GM12878 (cell line): ENCODE measurements around the gene MST1. TPM values are rescaled to one million over a fixed set of nuclear protein-coding genes. Genes with fewer than 3 reads are reported as not detected.

ENCODE experiments used
- ATAC-seq: fragments of 200-7000 bp; cut with Tn5 transposase; 3 replicates; pipeline ENCODE4 v1.9.1; 2020; ENCODE audit warnings: mild to moderate bottlenecking, moderate library complexity
- BruUV-seq: library from RNA; stranded (reverse); fragments of 400-500 nt; replicated peaks from 2 replicates; lab custom pipeline; 2021; lab: Mats Ljungman, UMichigan
- CTCF ChIA-PET: fragments of 300-600 bp; sonication (Branson Sonifier 250); formaldehyde crosslinking; extraction: SDS; loops from one replicate; lab custom pipeline; 2021; ENCODE audit warnings: inconsistent platforms; lab: Yijun Ruan, JAX
- POLR2A ChIA-PET: fragments of 350-600 bp; formaldehyde crosslinking; extraction: SDS; loops from one replicate; lab custom pipeline; 2021; ENCODE audit warnings: inconsistent platforms; lab: Charles Lee
- RAD21 ChIA-PET: fragments of 300-600 bp; sonication (Branson Sonifier 250); formaldehyde crosslinking; loops from one replicate; lab custom pipeline; 2023; ENCODE audit warnings: antibody characterized with exemption; ENCODE audit not compliant: unreplicated experiment; lab: Charles Lee
- SMC1A ChIA-PET: fragments of 300-600 bp; sonication (Branson Sonifier 250); formaldehyde crosslinking; loops from one replicate; lab custom pipeline; 2023; ENCODE audit not compliant: unreplicated experiment, uncharacterized antibody; lab: Charles Lee
- DNase-seq: peaks from one replicate; pipeline ENCODE4 v3.0.0-alpha.2; 2011; ENCODE audit warnings: low read depth, low spot score
- FAIRE-seq: peaks from 3 replicates; lab custom pipeline; 2011; peaks lifted over from hg19 to GRCh38; lab: Jason Lieb, UNC
- H2AFZ ChIP-seq: 2 replicates; pipeline ENCODE4 v1.6.0; 2011; ENCODE audit warnings: low read depth, low read length, control low read depth; ENCODE audit not compliant: control insufficient read depth
- H3K27ac ChIP-seq: 2 replicates; pipeline ENCODE4 v1.5.1; 2011; ENCODE audit warnings: control low read depth; ENCODE audit not compliant: control insufficient read depth, insufficient read depth
- H3K27me3 ChIP-seq, 2 experiments: replicated peaks in 1 of 2; 2 replicates each; pipeline versions ENCODE4 v1.6.0 to v1.6.1; 2011; ENCODE audit warnings: low read length in 1 of 2; ENCODE audit not compliant: control insufficient read depth in 2 of 2, insufficient read depth in 2 of 2
- H3K36me3 ChIP-seq, 2 experiments: 2 replicates each; pipeline ENCODE4 v1.5.1; 2011; ENCODE audit warnings: low read length in 1 of 2; ENCODE audit not compliant: control insufficient read depth in 2 of 2, insufficient read depth in 2 of 2
- H3K4me1 ChIP-seq: 2 replicates; pipeline ENCODE4 v1.6.1; 2011; ENCODE audit warnings: mild to moderate bottlenecking, low read length, moderate library complexity, mixed read lengths; ENCODE audit not compliant: control insufficient read depth, insufficient read depth
- H3K4me2 ChIP-seq: 2 replicates; pipeline ENCODE4 v1.6.0; 2011; ENCODE audit warnings: control low read depth; ENCODE audit not compliant: control insufficient read depth, insufficient read depth
- H3K4me3 ChIP-seq: fragments of 200-600 bp; sonication (generic); 2 replicates; pipeline ENCODE4 v1.5.1; 2016
- H3K79me2 ChIP-seq: 2 replicates; pipeline ENCODE4 v1.6.0; 2011; ENCODE audit warnings: low read length; ENCODE audit not compliant: control insufficient read depth, insufficient read depth
- H3K9ac ChIP-seq: 2 replicates; pipeline ENCODE4 v1.8.0; 2011; ENCODE audit warnings: low read length, control low read depth, mixed read lengths; ENCODE audit not compliant: control insufficient read depth, insufficient read depth
- H3K9me3 ChIP-seq: replicated peaks from 3 replicates; pipeline ENCODE4 v1.5.1; 2011; ENCODE audit warnings: mild to moderate bottlenecking, low read length; ENCODE audit not compliant: control insufficient read depth, insufficient read depth
- H4K20me1 ChIP-seq: 2 replicates; pipeline ENCODE4 v1.6.0; 2011; ENCODE audit not compliant: control insufficient read depth, insufficient read depth
- CHD4 ChIP-seq: fragments of 200-600 bp; sonication (generic); IDR thresholded peaks from 2 replicates; pipeline ENCODE4 v1.6.1; 2016; ENCODE audit warnings: mild to moderate bottlenecking
- EGR1 ChIP-seq, 2 experiments: IDR thresholded peaks; 1 replicate in 1 of 2; 2 replicates in 1 of 2; pipeline ENCODE4 v1.6.1; 2011 to 2012; ENCODE audit warnings: low read depth in 2 of 2, low read length in 2 of 2, borderline replicate concordance in 1 of 2, mild to moderate bottlenecking in 1 of 2, moderate library complexity in 1 of 2
- HDGF ChIP-seq: fragments of 450-650 bp; IDR thresholded peaks from 2 replicates; pipeline ENCODE4 v1.6.1; 2016; ENCODE audit warnings: antibody characterized with exemption
- KDM1A ChIP-seq: fragments of 200-600 bp; sonication (generic); IDR thresholded peaks from 2 replicates; pipeline ENCODE4 v1.6.1; 2016; ENCODE audit warnings: borderline replicate concordance
- NFXL1 ChIP-seq: fragments of 450-650 bp; IDR thresholded peaks from 2 replicates; pipeline ENCODE4 v1.6.1; 2017; ENCODE audit warnings: antibody characterized with exemption, mild to moderate bottlenecking, borderline replicate concordance
- PAX8 ChIP-seq: fragments of 450-650 bp; IDR thresholded peaks from 2 replicates; pipeline ENCODE4 v1.6.1; 2017; ENCODE audit warnings: mild to moderate bottlenecking, moderate library complexity
- PML ChIP-seq: IDR thresholded peaks from 2 replicates; pipeline ENCODE4 v1.6.1; 2012; ENCODE audit warnings: low read length, inconsistent platforms
- POLR2A ChIP-seq: IDR thresholded peaks from 2 replicates; pipeline ENCODE4 v1.6.1; 2011; ENCODE audit warnings: low read depth, mild to moderate bottlenecking, low read length
- RAD21 ChIP-seq: IDR thresholded peaks from 2 replicates; pipeline ENCODE4 v1.6.1; 2011; ENCODE audit warnings: mild to moderate bottlenecking, low read depth, low read length, moderate library complexity; ENCODE audit not compliant: insufficient read depth
- RAD51 ChIP-seq: fragments of 450-650 bp; IDR thresholded peaks from 2 replicates; pipeline ENCODE4 v1.6.1; 2016; ENCODE audit warnings: moderate library complexity, mild to moderate bottlenecking, inconsistent platforms
- SIN3A ChIP-seq: IDR thresholded peaks from 2 replicates; pipeline ENCODE4 v1.6.1; 2012; ENCODE audit warnings: low read depth, low read length, improper control_type of control experiment
- STAT1 ChIP-seq: fragments of 450-650 bp; conservative IDR thresholded peaks from 2 replicates; pipeline ENCODE4 v1.6.1; 2014; ENCODE audit warnings: antibody characterized with exemption, mild to moderate bottlenecking
- TARDBP ChIP-seq: IDR thresholded peaks from 2 replicates; pipeline ENCODE4 v1.6.1; 2016; ENCODE audit warnings: borderline replicate concordance
- TCF12 ChIP-seq: IDR thresholded peaks from 2 replicates; pipeline ENCODE4 v1.6.1; 2011; ENCODE audit warnings: low read depth, mild to moderate bottlenecking, low read length
- ZNF207 ChIP-seq: fragments of 450-650 bp; IDR thresholded peaks from 2 replicates; pipeline ENCODE4 v1.6.1; 2014; ENCODE audit warnings: antibody characterized with exemption, mild to moderate bottlenecking, borderline replicate concordance
- WGBS: methylation state at CpG from one replicate; pipeline ENCODE4 v1.1.6; 2016; ENCODE audit warnings: low lambda C conversion rate; ENCODE audit not compliant: insufficient replicate concordance, insufficient coverage; ENCODE audit errors: missing lambda C conversion rate; 5-methylcytosine and 5-hydroxymethylcytosine counted together
- in situ Hi-C: fragments of 300-500 bp; cut with MboI; formaldehyde crosslinking; loops from 9 replicates; pipeline ENCODE4 v1.14.3; 2018; ENCODE audit warnings: mixed read lengths
- intact Hi-C: fragments of 100-400 bp; cut with micrococcal nuclease; formaldehyde crosslinking; loops from one replicate; pipeline ENCODE4 v1.14.2; 2022; ENCODE audit not compliant: unreplicated experiment
- polyA plus RNA-seq, 11 experiments: library from polyadenylated mRNA; depleted of rRNA in 4 of 11; unstranded in 6 of 11; stranded (reverse) in 5 of 11; fragments of >200 nt; fragmentation: Nextera tagmentation in 4 of 11; fragmentation: Illumina TruSeq in 1 of 11; extraction: Ambion mirVana in 4 of 11; extraction: Trizol in 1 of 11; gene quantifications; 1 replicate in 1 of 11; 2 replicates in 10 of 11; pipeline versions ENCODE4 v1.2.1 to v1.2.3, GENCODE V29; 2011 to 2016; ENCODE audit warnings: inconsistent platforms in 2 of 11, missing spikeins in 2 of 11, low read depth in 1 of 11
- total RNA-seq, 4 experiments: library from RNA; depleted of rRNA in 3 of 4; stranded (reverse); fragments of >200 nt in 3 of 4; fragmentation: Illumina TruSeq in 1 of 4; extraction: Trizol in 1 of 4; gene quantifications; 2 replicates each; pipeline versions ENCODE4 v1.2.1 to v1.2.3, GENCODE V29; 2013 to 2021
- TF ChIP-seq, protein P1 (sequence below): IDR thresholded peaks from 2 replicates; pipeline ENCODE4 v1.6.1; 2012; ENCODE audit warnings: mild to moderate bottlenecking, low read depth, low read length
- TF ChIP-seq, protein P2 (sequence below): IDR thresholded peaks from 2 replicates; pipeline ENCODE4 v1.6.1; 2011; ENCODE audit warnings: low read depth, low read length, improper control_type of control experiment, borderline replicate concordance
- TF ChIP-seq, protein P3 (sequence below): fragments of 450-650 bp; IDR thresholded peaks from 2 replicates; pipeline ENCODE4 v1.6.1; 2017; ENCODE audit warnings: mild to moderate bottlenecking, moderate library complexity

The MST1 gene
- total and polyA plus RNA-seq, 10 of the 15 experiments (the other 5 are each of a cell fraction or from before 2014, with no cell fraction given): 1.2 to 25.5 (median 4.1) TPM

DNA sequence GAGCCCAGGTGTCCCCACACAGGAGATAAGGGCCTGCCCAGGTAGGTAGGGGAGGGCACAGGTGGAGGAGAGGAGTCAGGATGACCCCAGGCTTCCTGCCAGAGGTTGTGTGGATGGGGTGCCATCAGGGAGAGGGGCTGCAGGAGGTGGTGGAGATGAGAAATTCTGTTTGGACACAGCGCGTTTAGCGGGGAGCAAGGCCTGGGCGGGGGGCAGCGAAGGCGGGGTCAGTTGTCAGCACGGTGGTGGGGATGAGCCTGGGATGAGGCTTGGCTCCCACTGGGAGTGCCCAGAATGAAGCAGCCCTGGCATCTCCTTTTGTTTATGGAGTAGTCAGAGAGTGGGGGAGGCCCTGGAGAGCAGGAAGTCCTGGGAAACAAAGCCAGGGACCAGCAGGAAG, 14.7 kb upstream of the MST1 start:
- RAD21 ChIA-PET: interaction anchor here (1.0 kb wide), 1 partner anchor 135 kb away, joined by 3 read pairs; no protein-coding TSS in a partner anchor
- no peaks in the 10 kb centered on the region for H3K4me1 ChIP-seq
- no peaks in the 10 kb centered on the region for H3K27me3 ChIP-seq
- H3K27ac ChIP-seq: no peak overlapping the region
- peaks cover 0 to 5% of the 10 kb centered on the region in 2 experiments; a peak in 3 of 4 replicates for H3K36me3 ChIP-seq
- no peak overlapping the region for H3K4me2 ChIP-seq
- no peaks in the 10 kb centered on the region for H3K9me3 ChIP-seq
- CTCF ChIA-PET: interaction anchor here (0.6 to 4.6 kb wide), 7 partner anchors 65 to 164 kb away, joined by 3 to 19 read pairs (median 3); no protein-coding TSS in a partner anchor
- H4K20me1 ChIP-seq: no peaks in the 10 kb centered on the region
- ATAC-seq (no peak), FAIRE-seq (no peak), DNase-seq (no peak)
- no peak overlapping the region for H3K4me3 ChIP-seq
- no peak for TF ChIP-seq NFXL1
- no peak for TF ChIP-seq TARDBP
- TF ChIP-seq, protein P1, sequence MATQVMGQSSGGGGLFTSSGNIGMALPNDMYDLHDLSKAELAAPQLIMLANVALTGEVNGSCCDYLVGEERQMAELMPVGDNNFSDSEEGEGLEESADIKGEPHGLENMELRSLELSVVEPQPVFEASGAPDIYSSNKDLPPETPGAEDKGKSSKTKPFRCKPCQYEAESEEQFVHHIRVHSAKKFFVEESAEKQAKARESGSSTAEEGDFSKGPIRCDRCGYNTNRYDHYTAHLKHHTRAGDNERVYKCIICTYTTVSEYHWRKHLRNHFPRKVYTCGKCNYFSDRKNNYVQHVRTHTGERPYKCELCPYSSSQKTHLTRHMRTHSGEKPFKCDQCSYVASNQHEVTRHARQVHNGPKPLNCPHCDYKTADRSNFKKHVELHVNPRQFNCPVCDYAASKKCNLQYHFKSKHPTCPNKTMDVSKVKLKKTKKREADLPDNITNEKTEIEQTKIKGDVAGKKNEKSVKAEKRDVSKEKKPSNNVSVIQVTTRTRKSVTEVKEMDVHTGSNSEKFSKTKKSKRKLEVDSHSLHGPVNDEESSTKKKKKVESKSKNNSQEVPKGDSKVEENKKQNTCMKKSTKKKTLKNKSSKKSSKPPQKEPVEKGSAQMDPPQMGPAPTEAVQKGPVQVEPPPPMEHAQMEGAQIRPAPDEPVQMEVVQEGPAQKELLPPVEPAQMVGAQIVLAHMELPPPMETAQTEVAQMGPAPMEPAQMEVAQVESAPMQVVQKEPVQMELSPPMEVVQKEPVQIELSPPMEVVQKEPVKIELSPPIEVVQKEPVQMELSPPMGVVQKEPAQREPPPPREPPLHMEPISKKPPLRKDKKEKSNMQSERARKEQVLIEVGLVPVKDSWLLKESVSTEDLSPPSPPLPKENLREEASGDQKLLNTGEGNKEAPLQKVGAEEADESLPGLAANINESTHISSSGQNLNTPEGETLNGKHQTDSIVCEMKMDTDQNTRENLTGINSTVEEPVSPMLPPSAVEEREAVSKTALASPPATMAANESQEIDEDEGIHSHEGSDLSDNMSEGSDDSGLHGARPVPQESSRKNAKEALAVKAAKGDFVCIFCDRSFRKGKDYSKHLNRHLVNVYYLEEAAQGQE: no peak
- TF ChIP-seq, protein P2, sequence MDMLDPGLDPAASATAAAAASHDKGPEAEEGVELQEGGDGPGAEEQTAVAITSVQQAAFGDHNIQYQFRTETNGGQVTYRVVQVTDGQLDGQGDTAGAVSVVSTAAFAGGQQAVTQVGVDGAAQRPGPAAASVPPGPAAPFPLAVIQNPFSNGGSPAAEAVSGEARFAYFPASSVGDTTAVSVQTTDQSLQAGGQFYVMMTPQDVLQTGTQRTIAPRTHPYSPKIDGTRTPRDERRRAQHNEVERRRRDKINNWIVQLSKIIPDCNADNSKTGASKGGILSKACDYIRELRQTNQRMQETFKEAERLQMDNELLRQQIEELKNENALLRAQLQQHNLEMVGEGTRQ: no peak
- TF ChIP-seq SIN3A: no peak
- no peak for TF ChIP-seq STAT1
- TF ChIP-seq, protein P3, sequence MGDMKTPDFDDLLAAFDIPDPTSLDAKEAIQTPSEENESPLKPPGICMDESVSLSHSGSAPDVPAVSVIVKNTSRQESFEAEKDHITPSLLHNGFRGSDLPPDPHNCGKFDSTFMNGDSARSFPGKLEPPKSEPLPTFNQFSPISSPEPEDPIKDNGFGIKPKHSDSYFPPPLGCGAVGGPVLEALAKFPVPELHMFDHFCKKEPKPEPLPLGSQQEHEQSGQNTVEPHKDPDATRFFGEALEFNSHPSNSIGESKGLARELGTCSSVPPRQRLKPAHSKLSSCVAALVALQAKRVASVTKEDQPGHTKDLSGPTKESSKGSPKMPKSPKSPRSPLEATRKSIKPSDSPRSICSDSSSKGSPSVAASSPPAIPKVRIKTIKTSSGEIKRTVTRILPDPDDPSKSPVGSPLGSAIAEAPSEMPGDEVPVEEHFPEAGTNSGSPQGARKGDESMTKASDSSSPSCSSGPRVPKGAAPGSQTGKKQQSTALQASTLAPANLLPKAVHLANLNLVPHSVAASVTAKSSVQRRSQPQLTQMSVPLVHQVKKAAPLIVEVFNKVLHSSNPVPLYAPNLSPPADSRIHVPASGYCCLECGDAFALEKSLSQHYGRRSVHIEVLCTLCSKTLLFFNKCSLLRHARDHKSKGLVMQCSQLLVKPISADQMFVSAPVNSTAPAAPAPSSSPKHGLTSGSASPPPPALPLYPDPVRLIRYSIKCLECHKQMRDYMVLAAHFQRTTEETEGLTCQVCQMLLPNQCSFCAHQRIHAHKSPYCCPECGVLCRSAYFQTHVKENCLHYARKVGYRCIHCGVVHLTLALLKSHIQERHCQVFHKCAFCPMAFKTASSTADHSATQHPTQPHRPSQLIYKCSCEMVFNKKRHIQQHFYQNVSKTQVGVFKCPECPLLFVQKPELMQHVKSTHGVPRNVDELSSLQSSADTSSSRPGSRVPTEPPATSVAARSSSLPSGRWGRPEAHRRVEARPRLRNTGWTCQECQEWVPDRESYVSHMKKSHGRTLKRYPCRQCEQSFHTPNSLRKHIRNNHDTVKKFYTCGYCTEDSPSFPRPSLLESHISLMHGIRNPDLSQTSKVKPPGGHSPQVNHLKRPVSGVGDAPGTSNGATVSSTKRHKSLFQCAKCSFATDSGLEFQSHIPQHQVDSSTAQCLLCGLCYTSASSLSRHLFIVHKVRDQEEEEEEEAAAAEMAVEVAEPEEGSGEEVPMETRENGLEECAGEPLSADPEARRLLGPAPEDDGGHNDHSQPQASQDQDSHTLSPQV: no peak
- TF ChIP-seq CHD4: no peak
- no peak for TF ChIP-seq PAX8
- TF ChIP-seq PML: no peak
- TF ChIP-seq RAD51: no peak
- TF ChIP-seq HDGF: no peak
- TF ChIP-seq KDM1A: no peak
- no peak for TF ChIP-seq RAD21
- no peak for TF ChIP-seq ZNF207
- TF ChIP-seq TCF12: no peak
- TF ChIP-seq POLR2A: no peak
- no peak for TF ChIP-seq EGR1 (IDR thresholded peaks at IDR 0.05; ENCODE audit: borderline replicate concordance in 1 of 2, low read depth in 2 of 2, low read length in 2 of 2)
- no peaks in the 10 kb centered on the region for H3K79me2 ChIP-seq
- BruUV-seq: no TSS peak
- no peak overlapping the region for H3K9ac ChIP-seq
- POLR2A ChIA-PET: no interaction called here
- in situ Hi-C loops (no loop called here), intact Hi-C loops (loop anchor here (1.0 kb wide), 2 partner anchors 135 to 202 kb away; no protein-coding TSS in a partner anchor)
- 100% methylated on average over 7 of the region's 7 CpGs for WGBS
- H2AFZ ChIP-seq: no peak overlapping the region
- SMC1A ChIA-PET: no interaction called here
